Measurements from ENCODE around the gene SDF4.
A peak's percentile ranks its signal among the peaks of the same experiment; 100 is the strongest.
"Not testable (repeated sequence)": the region's sequence is repeated elsewhere in the genome, so short reads cannot be mapped to it uniquely, and the experiment has no call there.

Gene SDF4

DNA sequence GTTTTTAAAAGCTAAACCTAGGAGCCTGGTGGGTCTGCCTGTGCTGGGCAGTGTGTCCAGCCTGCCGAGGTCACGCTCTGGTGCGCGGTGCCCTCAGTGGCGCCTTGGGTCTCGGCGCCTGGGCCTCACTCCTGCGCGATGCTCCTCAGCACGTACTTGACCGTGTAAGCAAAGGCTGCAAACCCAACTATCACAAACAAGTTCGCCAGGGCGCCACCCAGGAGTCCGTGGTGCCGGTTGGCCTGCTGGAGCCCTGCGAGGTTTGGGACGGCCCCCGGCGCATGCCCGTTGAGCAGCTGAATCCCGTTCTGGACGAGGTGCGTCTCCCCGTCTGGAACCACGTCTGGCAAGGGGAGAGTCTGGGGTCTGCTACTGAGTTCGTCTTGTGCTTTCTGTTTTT is 23.3 kb upstream of the SDF4 start:
- in situ Hi-C loops (cut with HindIII; ENCODE audit: low pct_unique_long_range_greater_than_20kb, low sequenced_read_pairs), result no loop called here
- no peak for DNase-seq (ENCODE audit: low read depth in 1 of 2, low spot score in 1 of 2)

GRCh38 chr1:1254667-1254998 is 22.8 kb upstream of the SDF4 start:
- in situ Hi-C loops (cut with HindIII; ENCODE audit: low pct_unique_long_range_greater_than_20kb, low sequenced_read_pairs), result no loop called here
- DNase-seq (ENCODE audit: low read depth in 1 of 2, low spot score in 1 of 2), result no peak
- TF ChIP-seq JUND (IDR thresholded peaks at IDR 0.05; ENCODE audit: low read depth), result no peak

More for the DNA sequence above, 23.3 kb upstream of the SDF4 start:
- TF ChIP-seq JUND (IDR thresholded peaks at IDR 0.05; ENCODE audit: low read depth), result no peak

- TF ChIP-seq JUND (IDR thresholded peaks at IDR 0.05; ENCODE audit: low read depth), result no peak
- in situ Hi-C loops (cut with HindIII; ENCODE audit: low pct_unique_long_range_greater_than_20kb, low sequenced_read_pairs), result no loop called here
- no peak for DNase-seq (ENCODE audit: low read depth in 1 of 2, low spot score in 1 of 2)
Observed at GRCh38 chr1:1253972-1254666, 22.3 kb upstream of the SDF4 start.

- in situ Hi-C loops (cut with HindIII; ENCODE audit: low pct_unique_long_range_greater_than_20kb, low sequenced_read_pairs), result no loop called here
- DNase-seq (ENCODE audit: low read depth in 1 of 2, low spot score in 1 of 2), result no peak
- no peak for TF ChIP-seq JUND (IDR thresholded peaks at IDR 0.05; ENCODE audit: low read depth)
Observed at GRCh38 chr1:1253314-1253713, 21.5 kb upstream of the SDF4 start.

DNA sequence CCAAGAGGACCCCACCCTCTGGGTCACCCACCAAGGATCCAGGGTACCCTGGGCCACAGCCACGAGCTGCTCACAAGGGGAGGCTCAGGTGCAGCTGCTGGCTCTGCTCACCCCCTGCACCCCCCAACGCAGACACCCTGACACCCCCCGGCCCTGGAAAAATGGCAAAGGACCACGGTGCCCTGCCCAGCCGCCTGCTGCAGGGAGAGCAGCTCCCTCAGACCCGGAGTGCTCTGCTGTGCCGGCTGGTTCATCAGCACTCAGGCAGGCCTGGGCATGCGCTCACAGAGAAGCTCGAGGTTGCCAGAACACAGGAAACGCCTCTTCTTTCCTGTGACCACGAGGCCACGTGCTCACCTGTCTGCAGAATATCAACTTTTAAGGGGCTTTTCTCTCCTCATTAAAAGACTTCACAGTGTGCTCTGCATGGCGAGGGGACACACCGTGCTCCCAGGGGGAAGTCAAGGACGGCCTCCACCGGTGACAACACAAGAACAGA is 19.0 kb upstream of the SDF4 start:
- in situ Hi-C loops (cut with HindIII; ENCODE audit: low pct_unique_long_range_greater_than_20kb, low sequenced_read_pairs), result no loop called here
- TF ChIP-seq JUND (IDR thresholded peaks at IDR 0.05; ENCODE audit: low read depth), result no peak
- peak in 1 of 2 experiments; percentile 44 for DNase-seq (ENCODE audit: low read depth in 1 of 2, low spot score in 1 of 2)

GRCh38 chr1:1248009-1248913 is 16.5 kb upstream of the SDF4 start:
- in situ Hi-C loops (cut with HindIII; ENCODE audit: low pct_unique_long_range_greater_than_20kb, low sequenced_read_pairs); DNase-seq (ENCODE audit: low read depth in 1 of 2, low spot score in 1 of 2): not testable (repeated sequence)

DNA sequence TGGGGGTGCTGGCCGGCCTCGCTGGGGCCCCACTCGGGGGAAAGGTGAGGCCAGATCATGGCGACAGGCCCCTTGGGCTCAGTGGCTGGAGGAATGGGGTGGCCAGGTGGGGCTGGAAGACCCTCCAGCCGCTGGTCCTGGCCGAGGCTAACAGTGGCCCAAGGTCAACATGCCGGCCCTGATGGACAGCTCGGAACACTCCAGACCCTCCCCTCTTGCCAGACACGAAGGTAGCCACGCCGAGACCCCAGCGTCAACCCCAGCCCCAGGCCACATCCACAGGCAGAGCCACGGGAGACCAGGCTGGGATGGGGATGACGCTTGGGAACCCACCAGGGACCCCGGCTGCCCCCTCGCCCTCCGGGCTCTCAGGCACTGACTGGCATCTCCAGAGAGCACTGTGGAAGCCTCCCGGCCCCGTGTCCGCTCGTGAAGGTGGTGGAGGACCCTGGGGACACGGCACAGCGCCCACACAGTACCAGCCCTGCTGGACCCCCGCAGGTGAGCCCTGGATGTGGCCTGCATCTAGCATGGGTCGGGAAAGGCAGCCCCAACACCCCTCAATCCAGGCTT is 15.6 kb upstream of the SDF4 start:
- in situ Hi-C loops (cut with HindIII; ENCODE audit: low pct_unique_long_range_greater_than_20kb, low sequenced_read_pairs), result no loop called here
- TF ChIP-seq JUND (IDR thresholded peaks at IDR 0.05; ENCODE audit: low read depth), result no peak
- DNase-seq (ENCODE audit: low read depth in 1 of 2, low spot score in 1 of 2), result no peak

DNA sequence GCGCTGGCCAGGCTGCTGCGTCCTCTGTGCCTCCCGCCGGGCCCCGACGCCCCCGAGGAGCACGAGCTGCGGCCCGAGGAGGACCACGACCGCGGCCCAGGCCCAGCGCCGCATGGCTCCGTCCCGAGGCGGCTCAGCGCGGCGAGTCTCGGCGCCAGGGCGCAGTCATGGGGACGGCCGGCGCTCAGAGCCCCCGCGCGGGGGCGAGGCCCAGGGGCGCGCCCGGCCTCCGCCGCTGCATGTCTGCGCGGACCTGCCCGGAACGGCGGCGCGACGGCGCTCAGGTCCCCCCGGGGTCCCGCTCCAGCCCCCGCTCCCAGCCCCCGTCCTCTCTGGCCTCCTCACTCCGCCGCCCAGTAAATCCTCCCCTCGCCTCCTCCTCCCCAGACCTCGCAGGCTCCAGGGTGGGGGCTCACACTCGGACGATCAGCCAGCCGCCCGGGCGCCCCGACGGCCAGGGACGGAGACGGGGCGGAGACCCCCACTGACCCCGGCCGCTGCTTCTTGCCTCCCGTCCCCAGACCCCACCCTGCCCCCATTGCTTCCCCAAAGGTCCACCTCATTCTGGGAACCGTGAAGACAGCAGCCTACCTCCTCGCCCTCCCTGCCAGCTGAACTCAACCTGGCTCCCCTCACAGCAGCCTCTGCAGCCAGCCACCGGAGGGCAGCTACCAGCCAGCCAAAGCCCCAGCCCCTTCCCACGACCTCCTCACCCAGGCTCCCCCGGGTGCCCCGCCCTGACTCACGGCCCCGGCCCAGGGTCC is 15.0 kb upstream of the SDF4 start, which contains the start of gene C1QTNF12:
Gene C1QTNF12 (minus strand): TSS at position 146 of the 764 bp plus-strand sequence. CDS start 32 bp downstream, at position 114.
- no peak for DNase-seq (ENCODE audit: low read depth in 1 of 2, low spot score in 1 of 2)
- in situ Hi-C loops (cut with HindIII; ENCODE audit: low pct_unique_long_range_greater_than_20kb, low sequenced_read_pairs), result no loop called here
- TF ChIP-seq JUND (IDR thresholded peaks at IDR 0.05; ENCODE audit: low read depth), result no peak

DNA sequence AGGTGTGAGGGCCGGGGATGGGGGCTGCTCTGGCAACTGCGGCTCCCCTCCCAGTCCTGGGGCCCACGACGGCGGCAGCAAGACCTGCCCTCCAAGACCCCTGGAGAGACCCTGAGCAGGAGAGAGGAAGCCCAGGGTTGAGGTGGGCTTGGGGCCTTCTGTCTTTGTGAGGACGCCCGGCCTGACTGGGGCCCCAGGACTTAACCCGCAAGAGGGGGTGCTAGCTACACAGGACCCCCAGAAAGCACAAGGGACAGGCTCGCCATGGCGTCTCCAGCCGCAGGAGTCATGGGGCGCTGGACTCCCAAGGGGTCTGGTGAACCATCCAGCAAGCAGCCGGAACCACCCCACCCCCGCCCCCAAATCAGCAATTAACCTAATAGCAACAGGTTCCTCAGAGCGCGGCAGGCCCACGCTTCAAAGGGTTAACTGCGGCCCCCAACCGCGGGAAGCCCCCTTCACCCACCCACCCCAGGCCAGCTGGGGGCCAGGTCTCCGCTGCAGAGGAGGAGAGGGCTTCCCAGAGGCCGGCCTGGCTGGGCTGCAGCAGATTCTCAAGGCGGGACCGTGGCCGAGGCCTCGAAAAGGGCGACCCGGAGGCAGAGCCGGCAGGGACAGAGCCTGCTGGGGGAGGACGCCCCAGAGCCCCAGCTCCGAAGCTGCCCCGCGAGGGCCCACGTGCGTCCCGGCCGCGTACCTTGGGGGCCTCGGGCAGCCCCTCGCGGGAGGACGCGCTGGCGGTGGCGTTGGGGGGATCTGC is 14.2 kb upstream of the SDF4 start:
- DNase-seq (ENCODE audit: low read depth in 1 of 2, low spot score in 1 of 2), result no peak
- in situ Hi-C loops (cut with HindIII; ENCODE audit: low pct_unique_long_range_greater_than_20kb, low sequenced_read_pairs), result no loop called here
- TF ChIP-seq JUND (IDR thresholded peaks at IDR 0.05; ENCODE audit: low read depth), result no peak

- in situ Hi-C loops (cut with HindIII; ENCODE audit: low pct_unique_long_range_greater_than_20kb, low sequenced_read_pairs), result no loop called here
- DNase-seq (ENCODE audit: low read depth in 1 of 2, low spot score in 1 of 2), result no peak
- TF ChIP-seq JUND (IDR thresholded peaks at IDR 0.05; ENCODE audit: low read depth), result no peak
Observed at GRCh38 chr1:1245178-1245816, 13.5 kb upstream of the SDF4 start.

- DNase-seq (ENCODE audit: low read depth in 1 of 2, low spot score in 1 of 2), result no peak
- in situ Hi-C loops (cut with HindIII; ENCODE audit: low pct_unique_long_range_greater_than_20kb, low sequenced_read_pairs), result no loop called here
- no peak for TF ChIP-seq JUND (IDR thresholded peaks at IDR 0.05; ENCODE audit: low read depth)
Observed at GRCh38 chr1:1244192-1244811, 12.5 kb upstream of the SDF4 start.
